HepG2 (cell line): ENCODE results near the gene DIP2C. TPM values are rescaled to one million over a fixed set of nuclear protein-coding genes. Genes with fewer than 3 reads are reported as not detected.

Experiments used
- ATAC-seq: fragments of 200-7000 bp; cut with Tn5 transposase; 3 replicates; pipeline ENCODE4 v1.9.1; 2020; ENCODE audit warnings: mild to moderate bottlenecking, moderate library complexity
- BruUV-seq: library from RNA; stranded (reverse); fragments of 400-500 nt; replicated peaks from 2 replicates; lab custom pipeline; 2021; lab: Mats Ljungman, UMichigan
- CTCF ChIA-PET: fragments of 300-600 bp; formaldehyde crosslinking; extraction: SDS; loops from one replicate; lab custom pipeline; 2021; ENCODE audit warnings: low total read pairs, inconsistent platforms, low intra/inter-chr PET ratio; lab: Yijun Ruan, JAX
- POLR2A ChIA-PET: fragments of 350-600 bp; sonication (Branson Sonifier 250); formaldehyde crosslinking; loops from one replicate; lab custom pipeline; 2020; ENCODE audit warnings: antibody characterized with exemption, inconsistent platforms; lab: Yijun Ruan, JAX
- DNase-seq: peaks from one replicate; pipeline ENCODE4 v3.0.0-alpha.2; 2015; ENCODE audit warnings: low spot score
- FAIRE-seq: peaks from 3 replicates; lab custom pipeline; 2011; peaks lifted over from hg19 to GRCh38; lab: Jason Lieb, UNC
- H2AFZ ChIP-seq: one replicate; pipeline ENCODE4 v1.6.1; 2011; ENCODE audit warnings: low read length, inconsistent platforms
- H3K27ac ChIP-seq: fragments of 300-600 bp; 3 replicates; pipeline ENCODE4 v1.8.0; 2011; ENCODE audit warnings: mixed run types, mild to moderate bottlenecking, mixed read lengths, low read length, inconsistent platforms; ENCODE audit not compliant: insufficient read depth; ENCODE audit errors: extremely low read length
- H3K27me3 ChIP-seq, 2 experiments: fragments of 200-600 bp in 1 of 2; 2 replicates in 1 of 2; 3 replicates in 1 of 2; pipeline versions ENCODE4 v1.6.0 to v1.8.0; 2011; ENCODE audit warnings: low read length in 2 of 2, mild to moderate bottlenecking in 2 of 2, moderate library complexity in 2 of 2, inconsistent platforms in 1 of 2; ENCODE audit not compliant: insufficient read depth in 2 of 2, control insufficient read depth in 1 of 2
- H3K36me3 ChIP-seq, 2 experiments: fragments of 200-600 bp in 1 of 2; replicated peaks in 1 of 2; 2 replicates in 1 of 2; 3 replicates in 1 of 2; pipeline versions ENCODE4 v1.5.1 to v1.8.0; 2011; ENCODE audit warnings: low read length in 2 of 2, inconsistent platforms in 1 of 2; ENCODE audit not compliant: insufficient read depth in 2 of 2, control insufficient read depth in 1 of 2
- H3K4me1 ChIP-seq: 2 replicates; pipeline ENCODE4 v1.5.1; 2012; ENCODE audit warnings: low read length, inconsistent platforms; ENCODE audit not compliant: insufficient read depth
- H3K4me2 ChIP-seq: 2 replicates; pipeline ENCODE4 v1.6.0; 2011; ENCODE audit warnings: low read depth, low read length, inconsistent platforms
- H3K4me3 ChIP-seq, 3 experiments: fragments of 200-600 bp in 1 of 3; sonication (generic), shearing (Covaris generic) in 1 of 3; replicated peaks in 1 of 3; 2 replicates each; pipeline ENCODE4 v1.5.1; 2011 to 2016; ENCODE audit warnings: low read length in 3 of 3, inconsistent platforms in 2 of 3, low read depth in 2 of 3, mild to moderate bottlenecking in 2 of 3, control low read depth in 1 of 3, mixed read lengths in 1 of 3; ENCODE audit not compliant: insufficient read depth in 1 of 3
- H3K79me2 ChIP-seq: one replicate; pipeline ENCODE4 v1.6.1; 2011; ENCODE audit warnings: low read length, inconsistent platforms; ENCODE audit not compliant: insufficient read depth
- H3K9ac ChIP-seq: 2 replicates; pipeline ENCODE4 v1.6.0; 2011; ENCODE audit warnings: mild to moderate bottlenecking, low read depth, low read length, inconsistent platforms; ENCODE audit not compliant: insufficient read depth
- H3K9me3 ChIP-seq: 2 replicates; pipeline ENCODE4 v1.5.1; 2012; ENCODE audit warnings: mild to moderate bottlenecking, low read length
- H4K20me1 ChIP-seq: 2 replicates; pipeline ENCODE4 v1.6.0; 2011; ENCODE audit warnings: inconsistent platforms, mild to moderate bottlenecking, low read length, moderate library complexity; ENCODE audit not compliant: insufficient read depth
- HDAC2 ChIP-seq: sonication (generic); formaldehyde crosslinking; IDR thresholded peaks from 2 replicates; pipeline ENCODE4 v1.4.0; 2020; ENCODE audit warnings: missing genetic modification reagents
- PBX2 ChIP-seq: IDR thresholded peaks from 2 replicates; pipeline ENCODE4 v1.6.1; 2016; ENCODE audit warnings: control low read depth
- RERE ChIP-seq: IDR thresholded peaks from 2 replicates; pipeline ENCODE4 v1.6.1; 2016; ENCODE audit warnings: low read depth, missing genetic modification reagents, missing compliant biosample characterization
- RNF219 ChIP-seq: sonication (generic); formaldehyde crosslinking; IDR thresholded peaks from 2 replicates; pipeline ENCODE4 v1.5.0; 2020; ENCODE audit warnings: mild to moderate bottlenecking, missing genetic modification reagents
- SALL1 ChIP-seq: sonication (generic); formaldehyde crosslinking; IDR thresholded peaks from 2 replicates; pipeline ENCODE4 v1.8.0; 2022; ENCODE audit warnings: mild to moderate bottlenecking, missing genetic modification reagents
- XBP1 ChIP-seq: sonication (generic); formaldehyde crosslinking; IDR thresholded peaks from 2 replicates; pipeline ENCODE4 v1.5.0; 2020; ENCODE audit warnings: missing genetic modification reagents
- ZNF331 ChIP-seq: sonication (generic); formaldehyde crosslinking; IDR thresholded peaks from 2 replicates; pipeline ENCODE4 v1.4.0; 2020; ENCODE audit warnings: missing genetic modification reagents
- ZNF550 ChIP-seq: sonication (generic); formaldehyde crosslinking; IDR thresholded peaks from 2 replicates; pipeline ENCODE4 v1.4.0; 2020; ENCODE audit warnings: mild to moderate bottlenecking, missing genetic modification reagents, borderline replicate concordance
- WGBS: methylation state at CpG from one replicate; pipeline ENCODE4 v1.1.6; 2017; ENCODE audit warnings: low lambda C conversion rate; 5-methylcytosine and 5-hydroxymethylcytosine counted together
- in situ Hi-C: cut with HindIII; loops from 2 replicates; pipeline ENCODE4 v1.10.0; 2017; ENCODE audit warnings: low pct_unique_long_range_greater_than_20kb; ENCODE audit not compliant: extremely low pct_ligation_motif_present
- intact Hi-C: fragments of 100-400 bp; cut with micrococcal nuclease; formaldehyde crosslinking; loops from one replicate; pipeline ENCODE4 v1.10.0; 2022; ENCODE audit not compliant: unreplicated experiment
- polyA plus RNA-seq, 8 experiments: library from polyadenylated mRNA; depleted of rRNA in 3 of 8; stranded (reverse) in 7 of 8; unstranded in 1 of 8; fragments of >200 nt; fragmentation: Illumina TruSeq in 4 of 8; extraction: Trizol in 4 of 8; gene quantifications; 2 replicates each; pipeline versions ENCODE4 v1.2.1 to v1.2.3, GENCODE V29; 2011 to 2016; ENCODE audit warnings: low read depth in 4 of 8, missing spikeins in 1 of 8, mixed read lengths in 1 of 8; ENCODE audit not compliant: insufficient read depth in 1 of 8
- total RNA-seq, 5 experiments: library from RNA; depleted of rRNA; stranded (reverse); fragments of >200 nt; fragmentation: Illumina TruSeq; extraction: Trizol; gene quantifications; 2 replicates each; pipeline ENCODE4 v1.2.3, GENCODE V29; 2016; ENCODE audit warnings: low read depth in 1 of 5

DIP2C gene
- total and polyA plus RNA-seq, 2 of the 13 experiments (the other 11 are each of a cell fraction or from before 2014, with no cell fraction given) = 2.2 to 2.7 TPM

GRCh38 chr10:665579-666091, 23.8 kb downstream of the DIP2C start:
- CTCF ChIA-PET = no interaction called here
- no TSS peak for BruUV-seq
- H3K27ac ChIP-seq = no peak overlapping the region

GRCh38 chr10:664893-665292, 24.6 kb downstream of the DIP2C start:
- Histone ChIP-seq H3K9me3 (no peaks in the 10 kb centered on the region), H3K36me3 (no peaks in the 10 kb centered on the region), H3K79me2 (peaks cover 17% of the 10 kb centered on the region), H3K27ac (no peak overlapping the region), H3K4me2 (no peak overlapping the region), H3K9ac (no peak overlapping the region), H3K27me3 (no peaks in the 10 kb centered on the region), H4K20me1 (peaks cover 10% of the 10 kb centered on the region), H3K4me3 (no peak overlapping the region), H3K4me1 (peaks cover 35% of the 10 kb centered on the region), H2AFZ (no peak overlapping the region)
- FAIRE-seq = no peak
- no TSS peak for BruUV-seq
- in situ Hi-C loops (no loop called here), intact Hi-C loops (no loop called here)
- ChIA-PET CTCF (no interaction called here), POLR2A (no interaction called here)
- DNase-seq = no peak
- 94% methylated on average over 4 of the region's 4 CpGs for WGBS
- ATAC-seq = no peak
- TF ChIP-seq PBX2 (CRISPR knock-in tag) (no peak), XBP1 (no peak), RERE (CRISPR knock-in tag) (no peak), SALL1 (CRISPR knock-in tag) (no peak), ZNF331 (no peak)

More at GRCh38 chr10:665579-666091, 23.8 kb downstream of the DIP2C start:
- no peaks in the 10 kb centered on the region for H3K27me3 ChIP-seq
- in situ Hi-C loops (no loop called here), intact Hi-C loops (no loop called here)
- H3K4me2 ChIP-seq = no peak overlapping the region
- H3K4me1 ChIP-seq = peaks cover 30% of the 10 kb centered on the region
- peaks cover 17% of the 10 kb centered on the region for H3K79me2 ChIP-seq
- no peaks in the 10 kb centered on the region for H3K9me3 ChIP-seq
- no peak for FAIRE-seq
- ATAC-seq = no peak
- no peak for DNase-seq
- peaks cover 9% of the 10 kb centered on the region for H4K20me1 ChIP-seq
- H3K9ac ChIP-seq = no peak overlapping the region
- POLR2A ChIA-PET = no interaction called here
- H3K36me3 ChIP-seq = no peaks in the 10 kb centered on the region
- no peak overlapping the region for H3K4me3 ChIP-seq
- TF ChIP-seq HDAC2 (CRISPR knock-in tag) = no peak
- TF ChIP-seq RNF219 (CRISPR knock-in tag) = no peak
- no peak for TF ChIP-seq ZNF550
- TF ChIP-seq, all 625 proteins: peak for 0
- no peak overlapping the region for H2AFZ ChIP-seq
- WGBS = 96% methylated on average over 30 of the region's 30 CpGs
